Esophagus squamous epithelium (tissue), 5 donors: Measurements from ENCODE around the gene THUMPD2. TPM values are rescaled to one million over a fixed set of nuclear protein-coding genes. Genes with fewer than 3 reads are reported as not detected.

Experiments
- DNase-seq: peaks from one replicate; lab custom pipeline; 2025; lab: John Stamatoyannopoulos, UW
- H3K27ac ChIP-seq, 4 donors: fragments of 200-600 bp; sonication (generic); one replicate each; pipeline ENCODE4 v1.5.1; 2016 to 2019; ENCODE audit warnings: mild to moderate bottlenecking in 1 of 4
- H3K27me3 ChIP-seq, 4 donors: fragments of 200-600 bp; sonication (generic); 1 replicate in 3 of 4; 2 replicates in 1 of 4; pipeline versions ENCODE4 v1.5.1 to v1.6.0; 2017 to 2021; ENCODE audit warnings: antibody characterized with exemption in 1 of 4
- H3K36me3 ChIP-seq, 3 donors: fragments of 200-600 bp; sonication (generic); one replicate each; pipeline ENCODE4 v1.5.1; 2016 to 2019
- H3K4me1 ChIP-seq, 3 donors: fragments of 200-600 bp; sonication (generic); one replicate each; pipeline ENCODE4 v1.5.1; 2017 to 2019
- H3K4me3 ChIP-seq, 4 donors: fragments of 200-600 bp; sonication (generic); 1 replicate in 3 of 4; 2 replicates in 1 of 4; pipeline ENCODE4 v1.5.1; 2016 to 2019; ENCODE audit warnings: mild to moderate bottlenecking in 2 of 4, moderate library complexity in 1 of 4
- H3K9me3 ChIP-seq, 3 donors: fragments of 200-600 bp; sonication (generic); one replicate each; pipeline ENCODE4 v1.5.1; 2016 to 2019
- POLR2A ChIP-seq, 4 donors: fragments of 450-650 bp; IDR thresholded peaks; one replicate each; pipeline ENCODE4 v1.6.1; 2017; ENCODE audit warnings: antibody characterized with exemption in 4 of 4, mild to moderate bottlenecking in 4 of 4, moderate library complexity in 3 of 4
- WGBS, 2 donors: methylation state at CpG; one replicate each; pipeline ENCODE4 v1.1.5; 2018; 5-methylcytosine and 5-hydroxymethylcytosine counted together
- intact Hi-C: fragments of 100-400 bp; cut with DNase I; formaldehyde crosslinking; loops from one replicate; pipeline ENCODE4 v1.15.0; 2022
- total RNA-seq, 4 donors: library from RNA; depleted of rRNA; stranded (reverse); fragments of >200 nt; gene quantifications; one replicate each; pipeline ENCODE4 v1.1.0, GENCODE V29; 2016
- TF ChIP-seq, protein P1 (sequence below), 6 experiments: fragments of 450-650 bp in 4 of 6; fragments of 200-600 bp in 2 of 6; sonication (generic) in 2 of 6; IDR thresholded peaks; one replicate each; pipeline ENCODE4 v1.5.1; 2016 to 2019; ENCODE audit warnings: antibody characterized with exemption in 6 of 6, mild to moderate bottlenecking in 4 of 6, moderate library complexity in 4 of 6
- donor health status: DM: yes; HTN: yes; CAD: no.

Gene THUMPD2
- total RNA-seq, 4 donors from 2014 or later = 5.2 to 16.4 (median 12.2) TPM

DNA sequence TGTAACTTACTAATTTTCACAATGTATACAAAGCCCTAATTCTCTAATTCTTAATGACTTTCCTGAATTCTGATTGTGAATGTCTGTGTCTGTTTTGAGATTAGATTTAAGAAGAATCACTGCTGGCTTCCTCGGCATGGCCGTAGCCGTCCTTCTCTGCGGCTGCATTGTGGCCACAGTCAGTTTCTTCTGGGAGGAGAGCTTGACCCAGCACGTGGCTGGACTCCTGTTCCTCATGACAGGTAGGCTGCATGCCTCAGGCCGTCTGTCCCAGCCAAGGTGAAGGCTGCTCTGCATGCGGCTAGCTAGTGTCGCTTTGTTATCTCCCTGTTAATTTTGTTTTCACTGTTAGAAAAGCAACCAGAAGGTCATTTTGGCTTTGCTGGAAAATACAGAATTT is 72.1 kb downstream of the THUMPD2 start:
- 87 to 92% methylated on average over 6 to 8 of the region's 8 CpGs for WGBS, 2 donors
- intact Hi-C loops = no loop called here
- no peak for DNase-seq
- no peaks in the 10 kb centered on the region for H3K27me3 ChIP-seq
- H3K4me1 ChIP-seq = no peaks in the 10 kb centered on the region
- no peak overlapping the region for H3K27ac ChIP-seq
- TF ChIP-seq POLR2A (IDR thresholded peaks at IDR 0.05) = no peak
- TF ChIP-seq, protein P1, sequence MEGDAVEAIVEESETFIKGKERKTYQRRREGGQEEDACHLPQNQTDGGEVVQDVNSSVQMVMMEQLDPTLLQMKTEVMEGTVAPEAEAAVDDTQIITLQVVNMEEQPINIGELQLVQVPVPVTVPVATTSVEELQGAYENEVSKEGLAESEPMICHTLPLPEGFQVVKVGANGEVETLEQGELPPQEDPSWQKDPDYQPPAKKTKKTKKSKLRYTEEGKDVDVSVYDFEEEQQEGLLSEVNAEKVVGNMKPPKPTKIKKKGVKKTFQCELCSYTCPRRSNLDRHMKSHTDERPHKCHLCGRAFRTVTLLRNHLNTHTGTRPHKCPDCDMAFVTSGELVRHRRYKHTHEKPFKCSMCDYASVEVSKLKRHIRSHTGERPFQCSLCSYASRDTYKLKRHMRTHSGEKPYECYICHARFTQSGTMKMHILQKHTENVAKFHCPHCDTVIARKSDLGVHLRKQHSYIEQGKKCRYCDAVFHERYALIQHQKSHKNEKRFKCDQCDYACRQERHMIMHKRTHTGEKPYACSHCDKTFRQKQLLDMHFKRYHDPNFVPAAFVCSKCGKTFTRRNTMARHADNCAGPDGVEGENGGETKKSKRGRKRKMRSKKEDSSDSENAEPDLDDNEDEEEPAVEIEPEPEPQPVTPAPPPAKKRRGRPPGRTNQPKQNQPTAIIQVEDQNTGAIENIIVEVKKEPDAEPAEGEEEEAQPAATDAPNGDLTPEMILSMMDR (IDR thresholded peaks at IDR 0.05) = no peak
- no peaks in the 10 kb centered on the region for H3K36me3 ChIP-seq
- no peak overlapping the region for H3K4me3 ChIP-seq
- H3K9me3 ChIP-seq = peaks cover 0 to 7% (median 0%) of the 10 kb centered on the region in 3 donors

DNA sequence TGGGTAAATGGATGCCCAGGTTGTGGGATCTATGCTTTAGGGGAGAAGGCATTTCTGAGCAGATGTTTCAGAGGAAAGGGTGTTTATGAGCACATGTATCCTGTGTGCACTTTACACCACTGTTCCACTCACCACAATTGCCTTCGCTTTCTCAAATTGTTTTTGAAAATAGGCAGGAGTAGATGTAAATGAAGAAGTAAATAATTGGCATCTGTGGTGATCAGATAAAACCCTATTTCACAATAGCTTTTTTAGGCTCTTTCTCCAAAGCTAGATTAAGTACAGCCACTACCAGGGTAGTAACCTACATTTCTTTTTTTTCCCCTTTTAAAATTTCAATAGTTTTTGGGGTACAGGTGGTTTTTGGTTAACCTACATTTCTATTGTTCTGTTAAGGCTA is 72.7 kb downstream of the THUMPD2 start:
- TF ChIP-seq POLR2A (IDR thresholded peaks at IDR 0.05) = no peak
- TF ChIP-seq, protein P1 (IDR thresholded peaks at IDR 0.05) = no peak
- Histone ChIP-seq H3K4me3 (no peak overlapping the region), H3K27me3 (no peaks in the 10 kb centered on the region), H3K9me3 (peaks cover 0 to 13% (median 3%) of the 10 kb centered on the region in 3 donors), H3K4me1 (no peaks in the 10 kb centered on the region), H3K36me3 (no peaks in the 10 kb centered on the region), H3K27ac (no peak overlapping the region)
- no peak for DNase-seq
- WGBS, 2 donors = 91 to 93% methylated on average over 1 of the region's 1 CpG
- intact Hi-C loops = no loop called here

DNA sequence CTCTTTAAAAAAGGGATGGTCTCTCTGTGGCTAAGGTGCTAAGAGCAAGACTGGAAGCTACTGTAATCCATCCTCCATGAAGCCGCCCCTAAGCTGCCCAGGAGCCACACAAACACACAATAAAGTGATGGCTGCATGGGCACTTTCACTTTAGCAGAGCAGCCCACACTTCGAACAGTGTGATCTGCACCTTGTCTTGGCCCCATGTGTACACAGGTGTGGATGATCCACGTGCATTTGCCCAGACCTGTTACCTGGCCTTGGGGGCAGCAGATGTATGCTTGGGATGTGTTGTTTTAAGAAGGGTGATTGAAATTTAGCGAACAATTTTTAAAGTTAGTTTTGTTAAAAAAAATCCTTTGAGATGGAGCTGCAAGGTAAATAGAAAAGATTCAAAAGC is 73.4 kb downstream of the THUMPD2 start:
- 28 to 41% methylated on average over 4 of the region's 4 CpGs for WGBS, 2 donors
- Histone ChIP-seq H3K27me3 (no peaks in the 10 kb centered on the region), H3K4me1 (no peaks in the 10 kb centered on the region), H3K4me3 (no peak overlapping the region), H3K9me3 (peaks cover 0 to 20% (median 7%) of the 10 kb centered on the region in 3 donors), H3K36me3 (no peaks in the 10 kb centered on the region), H3K27ac (no peak overlapping the region)
- intact Hi-C loops = no loop called here
- no peak for DNase-seq
- no peak for TF ChIP-seq POLR2A (IDR thresholded peaks at IDR 0.05)
- TF ChIP-seq, protein P1 (IDR thresholded peaks at IDR 0.05) = no peak

DNA sequence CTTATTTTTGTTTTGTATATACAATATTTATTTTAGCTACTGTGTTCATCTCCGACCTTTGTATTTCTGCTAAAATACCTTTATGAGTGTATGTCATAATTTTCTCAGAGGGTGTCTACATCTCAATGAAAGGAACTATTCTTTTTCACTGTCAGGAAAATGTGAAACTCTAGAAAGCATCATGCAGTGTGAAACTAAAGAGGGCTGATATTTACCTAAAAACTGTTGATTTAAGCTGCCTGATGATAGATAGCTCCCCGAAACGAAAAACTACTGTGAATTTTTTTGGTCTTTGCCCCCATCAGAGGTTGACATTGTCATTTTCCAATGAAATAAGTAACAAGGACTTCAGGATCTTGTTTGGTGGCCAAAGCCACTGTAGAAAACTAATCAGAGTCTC is 74.5 kb downstream of the THUMPD2 start:
- no peak for TF ChIP-seq POLR2A (IDR thresholded peaks at IDR 0.05)
- TF ChIP-seq, protein P1 (IDR thresholded peaks at IDR 0.05) = no peak
- 78% methylated on average over 3 of the region's 3 CpGs for WGBS, 2 donors
- Histone ChIP-seq H3K27ac (no peak overlapping the region), H3K27me3 (no peaks in the 10 kb centered on the region), H3K4me3 (no peak overlapping the region), H3K36me3 (no peaks in the 10 kb centered on the region), H3K4me1 (no peaks in the 10 kb centered on the region), H3K9me3 (peaks cover 0 to 25% (median 7%) of the 10 kb centered on the region in 3 donors)
- no peak for DNase-seq
- intact Hi-C loops = no loop called here

DNA sequence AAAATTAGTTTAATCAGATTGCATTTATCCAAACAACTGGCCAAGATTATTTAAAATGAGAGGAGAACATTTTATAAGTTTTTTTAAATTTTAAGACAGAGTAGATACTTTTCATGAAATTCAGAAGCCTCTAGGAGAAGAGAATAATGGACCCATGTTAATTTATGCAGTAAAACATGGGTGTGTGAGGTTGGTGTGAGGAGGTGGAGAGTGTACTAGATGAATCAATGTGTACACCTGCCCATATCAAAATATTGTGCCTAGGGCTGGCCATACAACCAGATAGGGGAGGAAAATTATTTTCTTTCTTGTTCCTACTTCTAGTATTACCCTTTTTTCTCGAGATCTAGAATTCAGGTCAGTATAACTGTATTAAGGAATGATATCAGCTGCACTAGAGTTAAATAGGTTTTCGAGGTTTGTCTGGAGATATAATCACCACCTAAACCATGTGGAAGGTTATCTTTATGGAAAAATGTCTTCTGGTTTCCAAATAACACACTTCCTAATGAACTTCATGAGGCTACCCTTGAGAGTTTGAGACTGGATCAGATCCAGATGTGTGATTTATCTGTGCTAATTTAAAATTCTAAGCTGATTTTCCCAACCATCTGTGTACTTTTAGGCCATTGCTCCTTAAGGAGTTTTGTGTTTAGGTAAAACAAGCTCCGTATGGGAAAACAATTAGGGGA is 75.7 kb downstream of the THUMPD2 start:
- 80% methylated on average over 3 of the region's 3 CpGs for WGBS, 2 donors

More for the DNA sequence above, 75.7 kb downstream of the THUMPD2 start:
- H3K36me3 ChIP-seq = no peaks in the 10 kb centered on the region
- no peak overlapping the region for H3K27ac ChIP-seq
- H3K4me1 ChIP-seq = no peaks in the 10 kb centered on the region
- no peak for TF ChIP-seq POLR2A (IDR thresholded peaks at IDR 0.05)
- TF ChIP-seq, protein P1 (IDR thresholded peaks at IDR 0.05) = no peak
- no peaks in the 10 kb centered on the region for H3K27me3 ChIP-seq
- intact Hi-C loops = no loop called here
- H3K4me3 ChIP-seq = no peak overlapping the region
- peaks cover 0 to 25% (median 7%) of the 10 kb centered on the region in 3 donors for H3K9me3 ChIP-seq
- no peak for DNase-seq
